ENCODE data around the gene NAV2. TPM values are rescaled to one million over a fixed set of nuclear protein-coding genes. Genes with fewer than 3 reads are reported as not detected.

The NAV2 gene
- total and polyA plus RNA-seq, 4 experiments from 2014 or later, result 1.1 to 6.2 (median 4.2) TPM; not detected in 1

DNA sequence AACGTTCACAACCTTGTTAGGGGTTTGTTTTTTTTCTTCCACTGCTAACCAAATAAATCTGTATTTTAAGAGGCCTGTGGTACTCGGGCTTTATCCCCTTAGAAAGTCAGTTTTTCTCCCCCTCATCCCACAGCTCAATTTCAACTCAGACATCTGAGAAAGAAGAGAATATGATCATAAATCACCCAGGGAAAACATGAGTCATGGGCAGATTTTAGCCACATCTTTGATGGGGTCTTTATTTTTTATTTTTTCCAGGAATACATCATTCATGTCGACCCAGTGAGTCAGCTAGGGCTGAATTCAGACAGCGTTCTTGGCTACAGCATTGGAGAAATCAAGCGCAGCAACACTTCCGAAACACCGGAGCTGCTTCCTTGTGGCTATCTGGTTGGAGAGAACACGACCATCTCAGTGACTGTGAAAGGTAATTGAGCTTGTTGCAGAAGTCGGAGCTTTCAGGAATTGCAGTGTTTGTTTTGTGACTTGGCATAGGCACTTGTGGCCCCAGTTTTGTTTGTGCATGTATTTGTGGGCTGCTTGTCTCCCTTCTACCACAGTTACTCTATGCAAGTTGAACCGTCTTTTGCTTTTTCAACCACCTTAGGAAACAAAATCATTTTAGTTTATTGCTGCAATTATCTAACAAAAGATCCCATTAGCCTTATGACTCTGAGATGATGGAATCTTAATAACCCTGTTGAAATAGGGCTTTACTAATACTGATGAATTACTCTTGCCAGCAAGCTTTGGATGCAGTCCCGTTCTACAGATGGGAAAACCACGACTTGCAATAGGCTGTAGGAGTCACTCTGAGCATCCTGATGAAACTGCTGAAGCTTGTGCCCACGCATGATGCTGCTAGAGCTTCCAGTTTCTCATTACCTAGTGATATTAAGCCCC is 384.9 kb downstream of the NAV2 start:
- Histone ChIP-seq H3K4me1 (ENCODE audit: insufficient read depth, low read length) (no peaks in the 10 kb centered on the region), H3K9me3 (ENCODE audit: control insufficient read depth in 1 of 2, low read length in 2 of 2) (no peaks in the 10 kb centered on the region), H3K4me3 (ENCODE audit: low read length in 2 of 2) (no peak overlapping the region), H3K27me3 (ENCODE audit: insufficient read depth, low read length) (no peaks in the 10 kb centered on the region), H3K27ac (ENCODE audit: low read depth, low read length) (no peak overlapping the region), H3K36me3 (ENCODE audit: insufficient read depth, low read length) (no peaks in the 10 kb centered on the region)
- peaks cover 0 to 4% of the 10 kb centered on the region in 2 donors for H3K36me3 Mint-ChIP-seq
- no peaks in the 10 kb centered on the region for H3K4me1 Mint-ChIP-seq
- no peaks in the 10 kb centered on the region for H3K27me3 Mint-ChIP-seq
- DNase-seq, result no peak
- H3K9me3 Mint-ChIP-seq, result peaks cover 0 to 1% (median 0%) of the 10 kb centered on the region in 8 donors
- CTCF ChIA-PET (ENCODE audit: partially characterized antibody), result interaction anchor here (0.6 to 1.9 kb wide), 3 partner anchors 13 to 31 kb away, joined by 3 to 6 read pairs (median 4); no protein-coding TSS in a partner anchor
- H3K27ac Mint-ChIP-seq, result no peak overlapping the region
- intact Hi-C loops (cut with micrococcal nuclease), result no loop called here
- no peak overlapping the region for H3K4me3 Mint-ChIP-seq
- POLR2A ChIA-PET (ENCODE audit: partially characterized antibody), result no interaction called here

DNA sequence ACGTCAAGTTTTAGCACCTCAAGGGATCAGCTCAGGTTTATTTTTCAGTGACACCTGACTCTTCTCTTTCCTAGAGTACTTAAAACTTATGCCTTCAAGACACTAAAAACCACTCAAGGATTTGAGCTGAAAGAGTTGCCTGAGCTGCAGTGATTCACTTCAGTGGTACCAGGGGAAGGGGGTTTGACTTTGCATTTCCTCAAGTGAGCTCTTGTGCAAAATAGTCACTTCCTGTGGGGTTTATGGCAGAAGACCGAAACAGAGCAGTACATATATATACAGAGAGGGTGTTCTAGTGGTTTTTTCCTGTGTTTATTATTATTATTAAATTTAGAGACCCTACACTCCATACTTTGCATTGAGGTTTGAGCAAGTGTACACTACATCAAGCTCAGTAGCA is 386.9 kb downstream of the NAV2 start:
- no peak overlapping the region for H3K4me3 Mint-ChIP-seq
- no peak for DNase-seq
- Histone ChIP-seq H3K4me3 (ENCODE audit: low read length in 2 of 2) (no peak overlapping the region), H3K27ac (ENCODE audit: low read depth, low read length) (no peak overlapping the region), H3K36me3 (ENCODE audit: insufficient read depth, low read length) (no peaks in the 10 kb centered on the region), H3K4me1 (ENCODE audit: insufficient read depth, low read length) (no peaks in the 10 kb centered on the region), H3K27me3 (ENCODE audit: insufficient read depth, low read length) (no peaks in the 10 kb centered on the region), H3K9me3 (ENCODE audit: control insufficient read depth in 1 of 2, low read length in 2 of 2) (no peaks in the 10 kb centered on the region)
- CTCF ChIA-PET (ENCODE audit: partially characterized antibody), result interaction anchor here (1.0 to 1.9 kb wide), 4 partner anchors 10 to 33 kb away, joined by 3 to 7 read pairs (median 6); no protein-coding TSS in a partner anchor
- H3K4me1 Mint-ChIP-seq, result no peaks in the 10 kb centered on the region
- peaks cover 0 to 3% of the 10 kb centered on the region in 2 donors for H3K36me3 Mint-ChIP-seq
- POLR2A ChIA-PET (ENCODE audit: partially characterized antibody), result no interaction called here
- no peaks in the 10 kb centered on the region for H3K27me3 Mint-ChIP-seq
- intact Hi-C loops (cut with micrococcal nuclease), result no loop called here
- H3K9me3 Mint-ChIP-seq, result no peaks in the 10 kb centered on the region
- peak overlapping the region in 1 of 7 donors; percentile 18 for H3K27ac Mint-ChIP-seq

DNA sequence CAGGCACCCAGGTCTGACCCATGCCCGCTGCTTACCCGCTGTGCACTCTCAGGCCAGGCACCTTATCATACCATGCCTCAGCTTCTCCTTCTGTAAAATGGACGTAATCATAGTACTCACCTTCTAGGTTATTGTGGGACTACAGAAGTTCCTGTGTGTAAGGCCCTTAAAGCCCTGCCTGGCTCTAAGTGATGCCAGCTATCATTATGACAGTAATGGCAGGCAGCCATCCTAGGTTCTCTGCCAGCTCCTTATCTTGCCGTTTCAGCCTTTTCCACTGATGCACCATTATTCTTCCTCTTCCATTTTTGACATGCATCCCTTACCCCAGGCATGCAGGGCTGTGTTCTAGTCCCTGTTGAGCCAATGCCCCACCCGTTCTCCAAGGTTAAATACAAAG is 389.8 kb downstream of the NAV2 start:
- CTCF ChIA-PET (ENCODE audit: partially characterized antibody), result no interaction called here
- no peak overlapping the region for H3K27ac Mint-ChIP-seq

DNA sequence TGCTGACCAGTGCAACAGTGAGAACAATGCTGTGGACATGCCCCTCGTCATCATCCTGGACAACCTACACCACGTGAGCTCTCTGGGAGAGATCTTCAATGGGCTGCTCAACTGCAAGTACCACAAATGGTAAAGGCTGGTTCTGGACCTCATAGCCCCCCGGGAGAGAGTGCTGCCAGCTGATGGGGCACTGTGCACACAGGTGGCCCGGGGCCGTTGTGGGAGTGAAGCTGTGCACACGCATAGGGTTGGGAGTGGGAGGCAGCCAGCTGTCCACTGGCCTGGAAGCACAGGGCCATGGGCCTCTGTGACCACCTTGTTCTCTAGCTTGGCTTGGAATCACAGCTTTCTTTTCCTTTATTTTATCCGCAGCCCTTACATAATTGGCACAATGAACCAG is 390.6 kb downstream of the NAV2 start:
- no peak overlapping the region for H3K27ac ChIP-seq (ENCODE audit: low read depth, low read length)
- no peak overlapping the region for H3K4me3 Mint-ChIP-seq
- H3K27me3 Mint-ChIP-seq, result no peaks in the 10 kb centered on the region
- no peak for DNase-seq
- H3K27me3 ChIP-seq (ENCODE audit: insufficient read depth, low read length), result no peaks in the 10 kb centered on the region
- H3K36me3 Mint-ChIP-seq, result no peaks in the 10 kb centered on the region
- no peaks in the 10 kb centered on the region for H3K9me3 ChIP-seq (ENCODE audit: control insufficient read depth in 1 of 2, low read length in 2 of 2)
- H3K4me1 Mint-ChIP-seq, result no peaks in the 10 kb centered on the region
- H3K9me3 Mint-ChIP-seq, result no peaks in the 10 kb centered on the region
- ChIA-PET POLR2A (ENCODE audit: partially characterized antibody) (no interaction called here), CTCF (ENCODE audit: partially characterized antibody) (interaction anchor here (1.0 kb wide), 1 partner anchor 22 kb away, joined by 3 read pairs; no protein-coding TSS in a partner anchor)
- H3K4me3 ChIP-seq (ENCODE audit: low read length in 2 of 2), result no peak overlapping the region
- intact Hi-C loops (cut with micrococcal nuclease), result no loop called here
- no peaks in the 10 kb centered on the region for H3K4me1 ChIP-seq (ENCODE audit: insufficient read depth, low read length)
- H3K36me3 ChIP-seq (ENCODE audit: insufficient read depth, low read length), result no peaks in the 10 kb centered on the region
- no peak overlapping the region for H3K27ac Mint-ChIP-seq

More for the DNA sequence above, 389.8 kb downstream of the NAV2 start:
- intact Hi-C loops (cut with micrococcal nuclease), result no loop called here
- H3K4me3 Mint-ChIP-seq, result peak overlapping the region in 1 of 8 donors; percentile 49
- H3K9me3 Mint-ChIP-seq, result no peaks in the 10 kb centered on the region
- H3K36me3 ChIP-seq (ENCODE audit: insufficient read depth, low read length), result no peaks in the 10 kb centered on the region
- no peak for DNase-seq
- H3K4me3 ChIP-seq (ENCODE audit: low read length in 2 of 2), result no peak overlapping the region
- H3K9me3 ChIP-seq (ENCODE audit: control insufficient read depth in 1 of 2, low read length in 2 of 2), result no peaks in the 10 kb centered on the region
- no peaks in the 10 kb centered on the region for H3K4me1 ChIP-seq (ENCODE audit: insufficient read depth, low read length)
- no peak overlapping the region for H3K27ac ChIP-seq (ENCODE audit: low read depth, low read length)
- H3K27me3 Mint-ChIP-seq, result no peaks in the 10 kb centered on the region
- POLR2A ChIA-PET (ENCODE audit: partially characterized antibody), result no interaction called here
- no peaks in the 10 kb centered on the region for H3K36me3 Mint-ChIP-seq
- no peaks in the 10 kb centered on the region for H3K27me3 ChIP-seq (ENCODE audit: insufficient read depth, low read length)
- H3K4me1 Mint-ChIP-seq, result no peaks in the 10 kb centered on the region

DNA sequence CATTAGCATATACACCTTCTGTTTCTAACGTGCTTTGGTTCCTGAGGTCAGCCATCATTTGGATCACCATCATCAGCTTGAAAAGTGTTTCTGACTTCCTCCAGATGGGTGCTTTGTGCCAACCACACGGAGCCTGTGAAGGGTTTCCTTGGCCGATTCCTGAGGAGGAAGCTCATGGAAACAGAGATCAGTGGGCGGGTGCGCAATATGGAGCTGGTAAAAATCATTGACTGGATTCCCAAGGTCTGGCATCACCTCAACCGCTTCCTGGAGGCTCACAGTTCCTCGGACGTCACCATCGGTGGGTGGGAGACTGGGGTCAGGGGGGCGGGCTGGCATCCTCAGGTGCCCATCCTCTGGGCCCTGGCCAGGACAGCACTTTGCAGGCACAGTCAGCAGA is 392.8 kb downstream of the NAV2 start:
- intact Hi-C loops (cut with micrococcal nuclease), result no loop called here
- no peaks in the 10 kb centered on the region for H3K36me3 ChIP-seq (ENCODE audit: insufficient read depth, low read length)
- no peak for DNase-seq
- no peak overlapping the region for H3K4me3 Mint-ChIP-seq
- no peak overlapping the region for H3K4me3 ChIP-seq (ENCODE audit: low read length in 2 of 2)
- H3K36me3 Mint-ChIP-seq, result no peaks in the 10 kb centered on the region
- H3K9me3 Mint-ChIP-seq, result no peaks in the 10 kb centered on the region
- H3K27ac ChIP-seq (ENCODE audit: low read depth, low read length), result no peak overlapping the region
- ChIA-PET POLR2A (ENCODE audit: partially characterized antibody) (no interaction called here), CTCF (ENCODE audit: partially characterized antibody) (interaction anchor here (0.7 to 2.3 kb wide), 4 partner anchors 13 to 154 kb away, joined by 3 to 13 read pairs (median 3); no protein-coding TSS in a partner anchor)
- no peaks in the 10 kb centered on the region for H3K27me3 Mint-ChIP-seq
- H3K4me1 ChIP-seq (ENCODE audit: insufficient read depth, low read length), result no peaks in the 10 kb centered on the region
- H3K9me3 ChIP-seq (ENCODE audit: control insufficient read depth in 1 of 2, low read length in 2 of 2), result no peaks in the 10 kb centered on the region
- peak overlapping the region in 1 of 7 donors; percentile 9 for H3K27ac Mint-ChIP-seq
- H3K4me1 Mint-ChIP-seq, result no peaks in the 10 kb centered on the region
- H3K27me3 ChIP-seq (ENCODE audit: insufficient read depth, low read length), result no peaks in the 10 kb centered on the region

DNA sequence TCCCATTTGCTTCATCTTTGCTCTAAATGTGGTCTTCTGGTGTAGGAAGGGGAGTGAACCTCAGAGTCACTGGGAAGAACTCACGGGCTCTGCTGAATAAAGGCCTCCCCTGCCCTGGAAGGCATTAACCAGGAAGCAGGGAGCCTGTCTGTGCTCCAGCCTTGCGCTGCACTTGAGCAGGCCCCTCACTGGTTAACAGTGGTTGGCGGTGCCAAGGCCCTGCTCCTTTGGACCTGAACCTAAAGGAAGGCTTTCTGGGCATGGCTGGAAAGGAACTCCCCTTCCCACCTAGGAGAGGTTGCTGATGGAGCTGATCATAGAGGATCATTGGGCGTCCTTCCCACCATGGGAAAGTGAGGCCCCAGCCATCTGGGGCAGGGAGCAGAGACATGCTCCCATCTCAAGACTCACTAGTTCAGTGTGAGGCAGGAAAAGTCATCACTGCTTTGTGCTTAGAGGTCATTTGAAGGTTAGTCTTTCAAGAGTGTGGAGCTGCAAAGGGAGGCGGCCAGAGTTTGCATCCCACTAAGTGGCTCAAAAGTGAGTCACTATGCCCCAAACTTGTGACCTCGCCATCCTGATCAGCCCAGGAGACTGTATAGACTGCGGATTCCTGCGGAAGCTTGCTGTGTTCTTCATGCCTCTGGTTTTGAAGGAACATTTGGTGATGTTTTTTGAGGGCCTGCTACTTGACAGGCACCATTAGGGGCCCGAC is 397.3 kb downstream of the NAV2 start:
- H3K4me3 ChIP-seq (ENCODE audit: low read length in 2 of 2), result no peak overlapping the region
- H3K27ac ChIP-seq (ENCODE audit: low read depth, low read length), result no peak overlapping the region
- Mint-ChIP-seq H3K4me1 (peaks cover 0 to 6% (median under 1%) of the 10 kb centered on the region in 4 donors), H3K36me3 (no peaks in the 10 kb centered on the region), H3K9me3 (no peaks in the 10 kb centered on the region), H3K4me3 (no peak overlapping the region), H3K27ac (no peak overlapping the region), H3K27me3 (peaks cover 0 to under 1% of the 10 kb centered on the region in 2 donors)
- ChIA-PET CTCF (ENCODE audit: partially characterized antibody) (interaction anchor here (0.9 to 9.2 kb wide), 6 partner anchors 10 to 23 kb away, joined by 3 to 54 read pairs (median 5); no protein-coding TSS in a partner anchor), POLR2A (ENCODE audit: partially characterized antibody) (no interaction called here)
- DNase-seq, result no peak
- no peaks in the 10 kb centered on the region for H3K9me3 ChIP-seq (ENCODE audit: control insufficient read depth in 1 of 2, low read length in 2 of 2)
- no peaks in the 10 kb centered on the region for H3K4me1 ChIP-seq (ENCODE audit: insufficient read depth, low read length)
- no peaks in the 10 kb centered on the region for H3K27me3 ChIP-seq (ENCODE audit: insufficient read depth, low read length)
- intact Hi-C loops (cut with micrococcal nuclease), result loop anchor here (10.0 kb wide), 1 partner anchor 165 kb away; no protein-coding TSS in a partner anchor
- H3K36me3 ChIP-seq (ENCODE audit: insufficient read depth, low read length), result no peaks in the 10 kb centered on the region

All from CD4-positive, alpha-beta memory T cell (primary cell).